Islet of Langerhans (tissue), 1 donor: ENCODE data around the gene CDK5RAP3.
"Not testable (repeated sequence)": the region's sequence is repeated elsewhere in the genome, so short reads cannot be mapped to it uniquely, and the experiment has no call there.

Experiments used
- FAIRE-seq: peaks from one replicate; lab custom pipeline; 2011; peaks lifted over from hg19 to GRCh38; lab: Jason Lieb, UNC

The CDK5RAP3 gene

DNA sequence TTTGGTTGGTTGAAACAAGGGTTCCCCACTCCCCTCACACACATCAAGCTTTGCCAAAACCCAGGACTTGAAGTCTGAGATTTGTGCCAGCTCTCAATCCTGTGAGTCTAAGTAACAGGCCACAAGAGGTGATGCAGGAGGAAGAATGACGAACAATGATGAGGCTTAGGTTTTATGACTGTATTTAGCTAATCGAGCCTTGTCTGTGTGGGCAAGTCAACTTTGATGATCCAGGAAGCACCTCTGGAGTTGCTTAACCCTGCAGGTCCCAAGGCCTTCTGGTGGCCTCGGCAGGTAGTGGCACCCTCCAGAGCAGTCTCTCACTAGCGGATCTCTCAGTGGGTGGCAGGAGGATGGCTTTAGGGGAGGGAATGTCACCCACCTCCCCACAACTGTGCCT is 28.7 kb downstream of the CDK5RAP3 start:
- no peak for FAIRE-seq

GRCh38 chr17:48001197-48001596 is 30.3 kb downstream of the CDK5RAP3 start:
- no peak for FAIRE-seq

DNA sequence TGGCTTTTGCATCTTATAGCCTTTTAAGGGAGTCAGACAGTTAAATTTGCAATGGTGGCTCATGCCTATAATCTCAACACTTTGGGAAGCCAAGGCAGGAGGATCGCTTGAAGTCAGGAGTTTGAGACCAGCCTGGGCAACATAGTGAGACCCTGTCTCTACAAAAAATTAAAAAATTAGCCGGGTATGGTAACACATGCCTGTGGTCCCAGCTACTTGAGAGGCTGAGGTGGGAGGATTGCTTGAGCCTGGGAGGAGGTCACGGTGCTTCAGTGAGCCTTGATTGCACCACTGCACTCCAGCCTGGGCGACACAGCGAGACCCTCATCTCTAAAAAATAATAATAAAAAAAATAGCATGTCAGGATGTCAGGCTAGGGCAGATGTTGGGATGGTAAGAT is 30.7 kb downstream of the CDK5RAP3 start:
- FAIRE-seq: not testable (repeated sequence)

GRCh38 chr17:48002266-48002915 is 31.5 kb downstream of the CDK5RAP3 start:
- no peak for FAIRE-seq

DNA sequence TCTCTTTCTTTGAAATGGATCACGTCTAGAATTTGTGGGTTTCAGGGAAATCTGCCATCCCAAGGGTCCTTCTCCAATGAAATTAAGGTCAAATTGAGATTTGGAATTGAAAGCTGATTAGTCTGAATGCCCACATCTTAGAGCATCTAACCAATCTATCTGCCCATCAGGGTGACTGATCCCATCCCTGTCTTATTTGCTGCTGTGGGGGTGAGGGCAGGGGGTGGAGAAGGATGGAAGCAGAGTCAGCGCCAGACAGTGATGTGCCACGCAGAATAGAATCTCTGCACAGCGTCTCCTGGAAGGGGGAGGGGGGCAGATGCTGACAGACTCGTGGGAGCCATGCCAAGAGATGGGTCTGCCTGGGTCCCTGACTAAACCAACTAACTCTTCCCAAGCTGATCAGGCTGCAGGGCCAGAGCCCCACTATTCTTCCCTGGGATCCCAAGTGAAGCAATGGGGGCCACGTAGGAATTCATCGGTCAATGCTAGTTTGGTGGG is 32.1 kb downstream of the CDK5RAP3 start:
- no peak for FAIRE-seq

GRCh38 chr17:48003417-48004151 is 32.7 kb downstream of the CDK5RAP3 start:
- no peak for FAIRE-seq

GRCh38 chr17:48004983-48005382 is 34.1 kb downstream of the CDK5RAP3 start:
- no peak for FAIRE-seq

GRCh38 chr17:48006936-48007709 is 36.2 kb downstream of the CDK5RAP3 start:
- FAIRE-seq: no peak

GRCh38 chr17:48010193-48010592 is 39.3 kb downstream of the CDK5RAP3 start:
- no peak for FAIRE-seq

GRCh38 chr17:48011405-48012150 is 40.7 kb downstream of the CDK5RAP3 start:
- no peak for FAIRE-seq

DNA sequence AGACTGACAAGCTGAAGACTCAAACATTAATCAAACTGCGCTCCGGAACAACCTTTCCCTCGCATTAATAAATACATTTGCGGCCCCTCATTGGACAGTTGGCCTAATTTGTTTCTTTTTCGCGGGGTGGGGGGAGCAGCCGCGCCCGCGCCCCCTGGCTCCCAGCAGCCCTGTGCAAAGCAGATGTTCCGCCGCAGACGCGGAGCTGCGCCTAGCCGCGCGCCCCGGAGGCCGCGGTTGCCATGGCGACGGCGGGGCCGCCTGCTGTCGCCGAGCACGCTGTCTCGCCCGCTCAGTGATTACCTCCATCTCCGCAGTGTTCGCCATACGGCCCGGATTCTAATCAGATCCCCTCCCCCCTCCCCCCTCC is 41.2 kb downstream of the CDK5RAP3 start:
- no peak for FAIRE-seq

- FAIRE-seq: no peak
Measured at GRCh38 chr17:48012654-48013053, 41.7 kb downstream of the CDK5RAP3 start.

DNA sequence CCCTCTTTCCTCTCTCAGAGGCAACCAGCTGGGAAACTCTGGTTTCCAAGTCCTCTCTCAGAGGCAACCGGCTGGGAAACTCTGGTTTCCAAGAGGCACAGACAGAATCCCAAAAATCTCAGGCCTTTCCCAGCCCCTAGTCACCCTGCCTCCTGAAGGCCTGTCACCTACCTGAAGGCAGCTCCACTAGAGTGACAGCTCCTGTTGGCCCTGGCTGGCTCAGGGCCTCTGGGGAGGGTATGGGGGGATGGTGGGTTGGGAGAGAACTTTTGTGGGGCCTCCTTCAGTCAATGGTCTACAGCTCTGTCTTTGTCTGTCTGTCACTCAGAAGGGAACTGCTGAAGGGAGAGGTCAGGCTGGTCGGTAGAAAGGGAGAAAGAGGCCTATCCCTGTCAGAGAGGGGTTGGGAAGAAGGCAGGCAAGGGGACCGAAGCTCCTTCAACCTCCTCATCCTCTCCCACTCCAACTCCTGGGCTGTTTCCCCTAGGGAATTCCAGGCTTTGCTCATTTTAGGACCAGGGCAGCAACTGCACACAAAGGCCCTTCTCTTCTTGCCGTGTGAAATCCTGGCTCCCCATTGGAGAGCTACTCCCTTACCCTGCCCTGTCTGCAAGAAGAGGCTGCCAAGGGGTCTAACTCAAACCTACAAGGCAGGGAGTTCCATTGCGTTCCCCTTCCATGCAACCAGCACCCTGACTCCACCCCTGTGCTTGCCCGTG is 43.1 kb downstream of the CDK5RAP3 start:
- FAIRE-seq: no peak

DNA sequence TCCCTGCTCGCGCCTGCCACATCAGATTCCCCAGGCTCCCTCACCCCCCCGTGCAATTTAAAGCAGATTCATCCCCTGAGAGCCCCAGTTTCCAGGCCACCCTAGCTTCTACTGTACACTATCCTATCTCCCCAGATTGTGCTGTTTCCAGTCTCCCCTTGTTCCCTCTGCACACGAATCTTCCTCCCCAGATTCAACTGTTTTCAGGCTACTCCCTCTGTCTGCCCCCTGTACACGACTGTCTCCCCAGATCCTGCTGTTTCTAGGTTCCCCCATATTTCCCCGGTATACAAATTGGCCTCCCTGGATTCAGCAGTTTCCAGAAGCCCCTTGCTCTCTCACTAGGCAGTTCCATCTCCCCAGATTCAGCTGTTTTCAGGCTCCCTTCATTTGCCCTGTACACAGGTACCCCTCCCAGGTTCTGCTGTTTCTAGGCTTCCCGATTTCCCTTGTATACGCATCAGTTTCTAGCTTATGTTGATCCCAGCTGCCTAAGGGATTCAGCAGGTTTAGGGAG is 43.7 kb downstream of the CDK5RAP3 start:
- FAIRE-seq: no peak

- FAIRE-seq: no peak
Measured at GRCh38 chr17:48016112-48016511, 45.2 kb downstream of the CDK5RAP3 start.

DNA sequence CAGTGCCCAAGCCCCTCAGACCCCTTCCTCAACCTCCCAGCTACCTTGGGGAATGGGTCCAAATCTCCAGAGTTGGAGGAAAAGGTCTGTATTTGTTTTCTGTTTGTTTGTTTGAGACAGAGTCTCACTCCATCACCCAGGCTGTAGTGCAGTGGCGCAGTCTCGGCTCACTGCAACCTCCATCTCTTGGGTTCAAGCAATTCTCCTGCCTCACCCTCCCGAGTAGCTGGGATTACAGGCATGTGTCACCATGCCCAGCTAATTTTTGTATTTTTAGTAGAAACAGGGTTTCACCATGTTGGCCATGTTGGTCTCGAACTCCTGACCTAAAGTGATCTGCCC is 46.9 kb downstream of the CDK5RAP3 start:
- FAIRE-seq: not testable (repeated sequence)

DNA sequence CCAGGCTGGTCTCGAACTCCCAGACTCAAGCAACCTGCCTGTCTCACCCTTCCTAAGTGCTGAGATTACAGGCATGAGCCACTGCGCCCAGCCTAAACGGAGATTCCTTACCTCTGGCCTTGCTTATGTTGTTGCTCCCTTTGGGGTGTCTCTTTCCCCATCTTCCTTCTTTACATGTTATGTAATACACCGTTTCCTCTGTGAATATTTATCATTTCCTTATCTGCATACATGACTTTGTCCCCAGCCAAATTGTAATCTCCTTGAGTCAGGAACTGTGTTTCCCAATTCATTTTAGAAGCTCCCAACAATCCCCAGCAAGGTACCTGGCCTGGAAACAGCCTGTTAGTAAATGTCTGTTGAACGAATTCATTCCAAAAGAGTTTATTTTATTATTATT is 51.0 kb downstream of the CDK5RAP3 start:
- FAIRE-seq: no peak

GRCh38 chr17:48022901-48023300 is 52.0 kb downstream of the CDK5RAP3 start:
- FAIRE-seq: no peak

DNA sequence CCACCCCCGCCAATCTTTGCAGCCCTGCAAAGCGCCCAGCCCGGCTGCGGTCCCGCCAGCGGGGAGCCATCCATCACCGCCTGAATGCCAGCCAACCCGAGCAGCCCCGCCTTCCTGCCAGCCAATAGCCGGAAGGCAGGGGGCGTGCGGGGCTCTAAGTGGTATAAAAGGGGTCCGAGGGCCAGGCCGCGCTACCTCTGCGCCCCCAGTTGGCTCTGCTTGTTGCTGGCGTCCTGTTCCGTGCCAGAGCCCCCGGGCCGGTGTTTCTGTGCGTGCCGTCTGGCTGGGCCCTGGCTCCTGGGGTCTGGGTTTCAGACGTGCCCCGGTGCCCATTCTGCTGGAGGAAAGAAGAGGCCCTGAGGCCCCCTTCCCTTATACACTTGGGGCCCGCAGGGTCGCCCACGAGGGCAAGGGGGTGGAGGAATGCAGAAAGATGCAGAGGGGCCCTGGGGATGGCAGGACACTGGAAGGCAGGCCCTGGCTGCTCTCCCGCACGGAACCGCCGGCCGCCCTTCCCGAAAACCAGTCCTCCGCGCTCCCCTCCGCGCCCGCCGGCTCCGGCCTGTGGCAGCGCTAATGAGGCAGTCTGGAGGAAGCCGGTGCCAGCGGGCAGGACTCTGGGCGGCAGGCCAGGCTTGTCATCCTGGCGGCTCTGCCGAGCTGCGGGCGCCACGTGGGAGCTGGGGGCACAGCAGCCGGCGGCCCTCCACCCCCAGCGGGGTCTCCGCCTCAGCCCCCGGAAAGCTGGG is 52.7 kb downstream of the CDK5RAP3 start:
- no peak for FAIRE-seq

DNA sequence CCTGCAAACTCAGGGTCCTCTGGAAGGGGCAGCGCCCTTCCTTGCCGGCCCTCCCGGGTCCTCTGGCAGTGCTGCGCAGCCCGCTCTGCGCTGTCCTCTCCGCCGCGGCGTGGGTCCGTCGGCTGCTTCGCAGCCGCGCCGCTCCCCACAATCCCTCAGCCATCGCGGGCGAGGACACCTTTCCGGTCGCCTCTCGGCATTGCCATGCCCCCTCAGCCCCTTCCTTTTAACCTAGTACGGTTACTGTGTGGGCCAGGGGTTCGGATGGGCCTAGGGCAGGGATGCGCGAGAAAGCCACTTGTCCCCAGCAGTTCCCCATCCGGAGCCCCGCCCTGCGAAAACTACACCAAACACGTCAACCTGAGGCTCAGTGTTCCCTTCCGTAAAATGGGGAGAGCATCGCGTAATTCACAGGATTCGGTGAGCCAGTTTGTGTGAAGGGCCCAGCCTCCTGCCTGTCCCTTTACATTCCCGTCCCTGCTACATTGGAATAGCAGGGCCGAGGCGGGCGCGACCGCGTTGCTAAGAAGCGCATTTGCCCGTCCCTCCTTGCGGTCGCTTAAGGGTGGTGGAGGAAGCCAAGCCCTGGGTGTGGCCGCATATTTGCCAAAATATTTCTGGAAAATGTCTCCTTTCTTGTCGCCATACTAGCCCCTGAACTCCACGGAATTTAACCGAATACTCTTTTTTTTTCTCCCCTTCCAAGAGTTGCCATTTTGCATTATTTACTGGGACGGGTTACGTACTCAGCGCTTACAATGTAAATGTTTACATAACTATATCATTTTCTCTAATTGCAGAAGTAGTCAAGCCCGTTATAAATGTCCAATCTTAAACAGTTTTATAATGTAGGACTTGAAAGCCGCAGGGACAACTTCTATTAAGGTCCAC is 53.5 kb downstream of the CDK5RAP3 start:
- FAIRE-seq: no peak
